ENCODE data around the gene RAB27A. TPM values are rescaled to one million over a fixed set of nuclear protein-coding genes. Genes with fewer than 3 reads are reported as not detected.

The RAB27A gene
- total RNA-seq, 1 donor from 2014 or later: 5.0 TPM

- H3K4me3 ChIP-seq (ENCODE audit: low read depth, low read length): no peak overlapping the region
- no peak for DNase-seq (ENCODE audit: low read depth)
- no peak for TF ChIP-seq CTCF (IDR thresholded peaks at IDR 0.05; ENCODE audit: insufficient read depth, low read length, poor library complexity, severe bottlenecking)
Measured at GRCh38 chr15:55267401-55268175, 22.0 kb downstream of the RAB27A start.

GRCh38 chr15:55266547-55266946 lies 23.1 kb downstream of the RAB27A start:
- H3K27me3 ChIP-seq (ENCODE audit: control insufficient read depth, insufficient read depth, low read length): no peaks in the 10 kb centered on the region
- no peaks in the 10 kb centered on the region for H3K36me3 ChIP-seq (ENCODE audit: control insufficient read depth, insufficient read depth, low read length)
- H3K4me3 ChIP-seq (ENCODE audit: low read depth, low read length): no peak overlapping the region
- no peak for TF ChIP-seq CTCF (IDR thresholded peaks at IDR 0.05; ENCODE audit: insufficient read depth, low read length, poor library complexity, severe bottlenecking)
- no peak for DNase-seq (ENCODE audit: low read depth)

More at GRCh38 chr15:55267401-55268175, 22.0 kb downstream of the RAB27A start:
- Histone ChIP-seq H3K27me3 (ENCODE audit: control insufficient read depth, insufficient read depth, low read length) (no peaks in the 10 kb centered on the region), H3K36me3 (ENCODE audit: control insufficient read depth, insufficient read depth, low read length) (no peaks in the 10 kb centered on the region)

GRCh38 chr15:55260562-55261131 lies 29.0 kb downstream of the RAB27A start:
- Histone ChIP-seq H3K27me3 (ENCODE audit: control insufficient read depth, insufficient read depth, low read length) (no peaks in the 10 kb centered on the region), H3K4me3 (ENCODE audit: low read depth, low read length) (no peak overlapping the region), H3K36me3 (ENCODE audit: control insufficient read depth, insufficient read depth, low read length) (no peaks in the 10 kb centered on the region)
- no peak for DNase-seq (ENCODE audit: low read depth)
- TF ChIP-seq CTCF (IDR thresholded peaks at IDR 0.05; ENCODE audit: insufficient read depth, low read length, poor library complexity, severe bottlenecking): no peak

- no peaks in the 10 kb centered on the region for H3K27me3 ChIP-seq (ENCODE audit: control insufficient read depth, insufficient read depth, low read length)
- no peaks in the 10 kb centered on the region for H3K36me3 ChIP-seq (ENCODE audit: control insufficient read depth, insufficient read depth, low read length)
Measured at GRCh38 chr15:55257938-55258337, 31.7 kb downstream of the RAB27A start.

GRCh38 chr15:55257012-55257670 lies 32.5 kb downstream of the RAB27A start:
- Histone ChIP-seq H3K27me3 (ENCODE audit: control insufficient read depth, insufficient read depth, low read length) (no peaks in the 10 kb centered on the region), H3K36me3 (ENCODE audit: control insufficient read depth, insufficient read depth, low read length) (no peaks in the 10 kb centered on the region), H3K4me3 (ENCODE audit: low read depth, low read length) (no peak overlapping the region)
- no peak for TF ChIP-seq CTCF (IDR thresholded peaks at IDR 0.05; ENCODE audit: insufficient read depth, low read length, poor library complexity, severe bottlenecking)
- no peak for DNase-seq (ENCODE audit: low read depth)

More at GRCh38 chr15:55257938-55258337, 31.7 kb downstream of the RAB27A start:
- DNase-seq (ENCODE audit: low read depth): no peak
- no peak overlapping the region for H3K4me3 ChIP-seq (ENCODE audit: low read depth, low read length)
- TF ChIP-seq CTCF (IDR thresholded peaks at IDR 0.05; ENCODE audit: insufficient read depth, low read length, poor library complexity, severe bottlenecking): no peak
